HepG2 (cell line): ENCODE data around the gene POMT2. TPM values are rescaled to one million over a fixed set of nuclear protein-coding genes. Genes with fewer than 3 reads are reported as not detected.

Source experiments
- CBFB ChIP-seq: sonication (generic); formaldehyde crosslinking; IDR thresholded peaks from 2 replicates; pipeline ENCODE4 v1.4.0; 2020; ENCODE audit warnings: missing genetic modification reagents
- CREB1 ChIP-seq, 2 experiments: fragments of 450-650 bp in 1 of 2; IDR thresholded peaks; 2 replicates each; pipeline ENCODE4 v1.6.1; 2016 to 2017; ENCODE audit warnings: control low read depth in 1 of 2, mild to moderate bottlenecking in 1 of 2, missing compliant biosample characterization in 1 of 2, missing genetic modification characterization in 1 of 2
- DPF2 ChIP-seq: sonication (generic); formaldehyde crosslinking; IDR thresholded peaks from 2 replicates; pipeline ENCODE4 v1.4.0; 2020; ENCODE audit warnings: mild to moderate bottlenecking, low read depth, missing genetic modification reagents, borderline replicate concordance
- DZIP1 ChIP-seq: sonication (generic); formaldehyde crosslinking; IDR thresholded peaks from 2 replicates; pipeline ENCODE4 v1.5.0; 2020; ENCODE audit warnings: mild to moderate bottlenecking, missing genetic modification reagents
- FOSL2 ChIP-seq: sonication (generic); formaldehyde crosslinking; IDR thresholded peaks from 2 replicates; pipeline ENCODE4 v1.4.0; 2020; ENCODE audit warnings: missing genetic modification reagents
- FOXP4 ChIP-seq: sonication (generic); formaldehyde crosslinking; IDR thresholded peaks from 2 replicates; pipeline ENCODE4 v1.4.0; 2020; ENCODE audit warnings: missing genetic modification reagents
- GATAD1 ChIP-seq: IDR thresholded peaks from 2 replicates; pipeline ENCODE4 v1.6.1; 2016; ENCODE audit warnings: missing genetic modification reagents, missing compliant biosample characterization
- HDAC2 ChIP-seq: sonication (generic); formaldehyde crosslinking; IDR thresholded peaks from 2 replicates; pipeline ENCODE4 v1.4.0; 2020; ENCODE audit warnings: missing genetic modification reagents
- HMGXB4 ChIP-seq, 2 experiments: sonication (generic) in 1 of 2; formaldehyde crosslinking in 1 of 2; IDR thresholded peaks; 2 replicates each; pipeline versions ENCODE4 v1.4.0 to v1.6.1; 2018 to 2020; ENCODE audit warnings: missing genetic modification reagents in 2 of 2, borderline replicate concordance in 1 of 2, low read depth in 1 of 2, mild to moderate bottlenecking in 1 of 2, missing biosample characterization in 1 of 2
- IRF2 ChIP-seq: IDR thresholded peaks from 2 replicates; pipeline ENCODE4 v1.6.1; 2018; ENCODE audit warnings: missing genetic modification reagents, missing compliant biosample characterization
- JDP2 ChIP-seq: sonication (generic); formaldehyde crosslinking; IDR thresholded peaks from 2 replicates; pipeline ENCODE4 v1.8.1; 2022; ENCODE audit warnings: missing genetic modification reagents, borderline replicate concordance
- JUN ChIP-seq: sonication (generic); formaldehyde crosslinking; IDR thresholded peaks from 2 replicates; pipeline ENCODE4 v1.4.0; 2020; ENCODE audit warnings: mild to moderate bottlenecking, missing genetic modification reagents
- JUND ChIP-seq: sonication (generic); formaldehyde crosslinking; IDR thresholded peaks from 2 replicates; pipeline ENCODE4 v1.8.0; 2022; ENCODE audit warnings: mild to moderate bottlenecking, missing genetic modification reagents
- MIXL1 ChIP-seq: IDR thresholded peaks from 2 replicates; pipeline ENCODE4 v1.6.1; 2016
- POLR2A ChIP-seq, 2 experiments: IDR thresholded peaks; 2 replicates each; pipeline ENCODE4 v1.6.1; 2011; ENCODE audit warnings: low read depth in 2 of 2, low read length in 2 of 2, mild to moderate bottlenecking in 1 of 2, moderate library complexity in 1 of 2; ENCODE audit not compliant: insufficient read depth in 1 of 2
- SMAD3 ChIP-seq: sonication (generic); formaldehyde crosslinking; IDR thresholded peaks from 2 replicates; pipeline ENCODE4 v1.4.0; 2020; ENCODE audit warnings: missing genetic modification reagents
- TCF12 ChIP-seq, 2 experiments: fragments of 450-650 bp in 1 of 2; sonication (generic) in 1 of 2; formaldehyde crosslinking in 1 of 2; IDR thresholded peaks; 2 replicates each; pipeline versions ENCODE4 v1.6.1 to v1.8.0; 2017 to 2022; ENCODE audit warnings: antibody characterized with exemption in 1 of 2, mild to moderate bottlenecking in 1 of 2, missing genetic modification reagents in 1 of 2, moderate library complexity in 1 of 2
- TFAP4 ChIP-seq: sonication (generic); IDR thresholded peaks from 2 replicates; pipeline ENCODE4 v1.6.1; 2016; ENCODE audit warnings: low read depth, borderline replicate concordance
- THAP7 ChIP-seq: sonication (generic); formaldehyde crosslinking; IDR thresholded peaks from 2 replicates; pipeline ENCODE4 v1.8.1; 2023; ENCODE audit warnings: mild to moderate bottlenecking, missing genetic modification reagents
- XRCC5 ChIP-seq: fragments of 200-400 bp; formaldehyde crosslinking; optimal IDR thresholded peaks from 2 replicates; pipeline ENCODE3; 2017; ENCODE audit warnings: mild to moderate bottlenecking, low read length
- ZNF432 ChIP-seq: sonication (generic); formaldehyde crosslinking; IDR thresholded peaks from 2 replicates; pipeline ENCODE4 v1.5.0; 2020; ENCODE audit warnings: missing genetic modification reagents, mild to moderate bottlenecking, borderline replicate concordance
- ZNF558 ChIP-seq: sonication (generic); formaldehyde crosslinking; IDR thresholded peaks from 2 replicates; pipeline ENCODE4 v1.9.0; 2022; ENCODE audit warnings: mild to moderate bottlenecking, missing genetic modification reagents, borderline replicate concordance
- ZNF768 ChIP-seq: sonication (generic); formaldehyde crosslinking; IDR thresholded peaks from 2 replicates; pipeline ENCODE4 v1.4.0; 2020; ENCODE audit warnings: missing genetic modification reagents
- polyA plus RNA-seq, 8 experiments: library from polyadenylated mRNA; depleted of rRNA in 3 of 8; stranded (reverse) in 7 of 8; unstranded in 1 of 8; fragments of >200 nt; fragmentation: Illumina TruSeq in 4 of 8; extraction: Trizol in 4 of 8; gene quantifications; 2 replicates each; pipeline versions ENCODE4 v1.2.1 to v1.2.3, GENCODE V29; 2011 to 2016; ENCODE audit warnings: low read depth in 4 of 8, missing spikeins in 1 of 8, mixed read lengths in 1 of 8; ENCODE audit not compliant: insufficient read depth in 1 of 8
- total RNA-seq, 5 experiments: library from RNA; depleted of rRNA; stranded (reverse); fragments of >200 nt; fragmentation: Illumina TruSeq; extraction: Trizol; gene quantifications; 2 replicates each; pipeline ENCODE4 v1.2.3, GENCODE V29; 2016; ENCODE audit warnings: low read depth in 1 of 5

Gene POMT2
- total and polyA plus RNA-seq, 2 of the 13 experiments (the other 11 are each of a cell fraction or from before 2014, with no cell fraction given), result 15.3 to 15.9 TPM

- no peak for TF ChIP-seq DZIP1 (CRISPR knock-in tag)
- TF ChIP-seq GATAD1, result no peak
- 0 out of 2 replicates have a peak, but pooled peaks have one; percentile 19 for TF ChIP-seq HDAC2 (CRISPR knock-in tag)
- peak; percentile 85 for TF ChIP-seq JUND (CRISPR knock-in tag)
- 0 out of 2 replicates have a peak, but pooled peaks have one; percentile 33 for TF ChIP-seq SMAD3 (CRISPR knock-in tag)
- peak; percentile 50 for TF ChIP-seq XRCC5
- peak in 1 of 2 experiments; percentile 52; a peak in 1 of 4 replicates for TF ChIP-seq POLR2A (IDR thresholded peaks at IDR 0.05; ENCODE audit: insufficient read depth in 1 of 2, low read depth in 2 of 2, low read length in 2 of 2)
- 0 out of 4 replicates have a peak, but pooled peaks of 1 of the 2 experiments have one; percentile 27 for TF ChIP-seq HMGXB4 (CRISPR knock-in tag; IDR thresholded peaks at IDR 0.05; ENCODE audit: borderline replicate concordance in 1 of 2, low read depth in 1 of 2)
- peak; percentile 64; the same call in 1 of the 2 replicates for TF ChIP-seq DPF2 (CRISPR knock-in tag)
- TF ChIP-seq ZNF558 (CRISPR knock-in tag), result no peak
- no peak for TF ChIP-seq JDP2
- TF ChIP-seq TCF12 (IDR thresholded peaks at IDR 0.05), result no peak
- no peak for TF ChIP-seq TCF12 (CRISPR knock-in tag; IDR thresholded peaks at IDR 0.05)
- no peak for TF ChIP-seq CBFB (CRISPR knock-in tag)
- peak; percentile 63; the same call in 1 of the 2 replicates for TF ChIP-seq JUN
- peak; percentile 98 for TF ChIP-seq FOSL2 (CRISPR knock-in tag)
- peak; percentile 57; the same call in 1 of the 2 replicates for TF ChIP-seq CREB1 (IDR thresholded peaks at IDR 0.05)
- TF ChIP-seq CREB1 (CRISPR knock-in tag; IDR thresholded peaks at IDR 0.05), result no peak
- TF ChIP-seq ZNF768 (CRISPR knock-in tag), result no peak
- TF ChIP-seq TFAP4, result peak; percentile 29; the same call in 1 of the 2 replicates
- peak; percentile 73 for TF ChIP-seq MIXL1
- TF ChIP-seq IRF2, result 0 out of 2 replicates have a peak, but pooled peaks have one; percentile 48
- TF ChIP-seq ZNF432 (CRISPR knock-in tag), result no peak
- no peak for TF ChIP-seq THAP7 (CRISPR knock-in tag)
- peak; percentile 68 for TF ChIP-seq FOXP4
These were observed 17.8 kb downstream of the POMT2 start (continued) for GRCh38 chr14:77302926-77303325.
